ENCODE results near the gene SLC9A3.

SLC9A3 gene

DNA sequence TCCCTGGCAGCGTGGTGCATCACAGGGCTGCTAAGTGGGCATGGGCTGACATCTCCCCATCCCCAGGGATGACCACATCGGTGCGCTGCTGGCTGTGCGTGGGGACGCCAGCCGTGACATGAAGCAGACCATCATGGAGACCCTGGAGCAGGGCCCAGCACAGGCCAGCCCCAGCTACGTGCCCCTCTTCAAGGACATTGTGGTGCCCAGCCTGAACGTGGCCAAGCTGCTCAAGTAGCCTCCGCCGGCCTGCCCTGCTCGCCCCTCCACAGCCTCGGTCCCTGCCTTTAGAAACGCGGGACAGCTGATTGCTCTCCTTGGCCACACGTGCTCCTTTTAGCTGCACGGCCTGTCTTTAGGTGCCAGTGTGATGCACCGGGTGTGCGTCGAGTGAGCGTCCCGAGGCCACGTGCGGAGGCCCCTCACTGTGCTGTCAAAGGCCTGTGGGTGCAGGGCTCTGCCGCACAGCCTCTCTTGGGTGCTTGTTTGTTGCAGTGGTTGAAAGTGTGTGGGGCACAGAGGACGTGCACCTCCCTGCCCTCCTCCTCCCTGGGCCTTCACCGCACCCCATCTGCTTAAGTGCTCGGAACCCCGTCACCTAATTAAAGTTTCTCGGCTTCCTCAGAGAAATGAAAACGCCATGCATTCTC, 57.5 kb downstream of the SLC9A3 start:
- Histone ChIP-seq H3K9me3 (ENCODE audit: control insufficient read depth, insufficient read depth, low read length) (no peaks in the 10 kb centered on the region), H3K27me3 (ENCODE audit: control insufficient read depth, low read length) (no peaks in the 10 kb centered on the region), H3K4me2 (ENCODE audit: low read length) (no peak overlapping the region), H3K4me1 (ENCODE audit: control insufficient read depth, low read length) (peaks cover 26% of the 10 kb centered on the region), H3K4me3 (ENCODE audit: low read length) (no peak overlapping the region), H3K36me3 (ENCODE audit: control insufficient read depth, low read length) (peaks cover 72% of the 10 kb centered on the region), H3F3A (ENCODE audit: control insufficient read depth, insufficient read depth) (peaks cover 14% of the 10 kb centered on the region), H3K27ac (ENCODE audit: low read depth, low read length) (no peak overlapping the region), H3K79me2 (ENCODE audit: control insufficient read depth, low read length) (peaks cover 27% of the 10 kb centered on the region), H3K9me2 (replicated peaks; ENCODE audit: control insufficient read depth, low read length) (no peaks in the 10 kb centered on the region), H4K20me1 (ENCODE audit: control insufficient read depth, insufficient read depth, low read depth, low read length) (peaks cover 12% of the 10 kb centered on the region)
- TF ChIP-seq CTCF (IDR thresholded peaks at IDR 0.05; ENCODE audit: low read depth, low read length, poor library complexity, severe bottlenecking) (no peak), EZH2phosphoT487 (IDR thresholded peaks at IDR 0.05; ENCODE audit: borderline replicate concordance, low read length) (no peak)

DNA sequence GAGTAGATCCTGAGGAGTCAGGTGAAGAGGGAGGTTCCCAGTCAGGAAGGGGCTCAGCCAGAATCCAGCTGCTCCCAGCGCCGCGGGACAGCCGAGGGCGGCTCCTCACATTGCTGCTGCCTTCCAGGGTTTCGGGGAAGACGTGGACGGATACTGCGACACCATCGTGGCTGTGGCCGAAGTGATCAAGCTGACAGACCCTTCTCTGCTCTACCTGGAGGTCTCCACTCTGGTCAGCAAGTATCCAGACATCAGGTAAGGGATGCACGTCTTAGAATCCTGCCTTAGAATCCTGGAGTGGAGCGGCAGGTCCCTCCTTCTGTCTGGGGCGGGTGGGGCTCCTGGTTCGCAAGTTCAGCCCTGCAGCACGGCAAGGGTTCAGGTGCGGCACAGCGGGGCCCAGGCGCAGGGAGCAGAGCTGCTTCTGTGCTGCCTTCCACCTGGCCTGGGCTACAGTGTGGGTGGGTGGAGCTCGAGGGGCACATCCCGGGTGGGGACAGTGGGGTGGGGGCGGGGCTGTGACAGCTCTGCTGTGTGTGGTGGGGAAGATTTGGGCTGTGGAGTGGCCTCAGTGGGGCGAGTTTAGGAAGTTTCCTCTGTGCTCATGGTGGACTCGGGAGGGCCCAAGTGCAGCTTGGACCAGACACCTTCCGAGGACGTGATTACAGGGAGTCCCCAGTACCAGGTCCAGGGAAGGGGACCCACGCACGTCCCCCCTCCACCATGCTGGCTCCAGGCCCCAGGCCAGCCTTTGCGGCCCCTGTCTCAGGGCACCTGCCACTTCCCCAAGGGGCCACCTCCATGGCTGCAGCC, 58.5 kb downstream of the SLC9A3 start:
- no peak overlapping the region for H3K4me3 ChIP-seq (ENCODE audit: low read length)
- H3F3A ChIP-seq (ENCODE audit: control insufficient read depth, insufficient read depth) = peaks cover 14% of the 10 kb centered on the region
- H3K27ac ChIP-seq (ENCODE audit: low read depth, low read length) = no peak overlapping the region
- no peak for TF ChIP-seq CTCF (IDR thresholded peaks at IDR 0.05; ENCODE audit: low read depth, low read length, poor library complexity, severe bottlenecking)
- TF ChIP-seq EZH2phosphoT487 (IDR thresholded peaks at IDR 0.05; ENCODE audit: borderline replicate concordance, low read length) = no peak
- no peaks in the 10 kb centered on the region for H3K9me3 ChIP-seq (ENCODE audit: control insufficient read depth, insufficient read depth, low read length)
- no peaks in the 10 kb centered on the region for H3K27me3 ChIP-seq (ENCODE audit: control insufficient read depth, low read length)
- H4K20me1 ChIP-seq (ENCODE audit: control insufficient read depth, insufficient read depth, low read depth, low read length) = peaks cover 7% of the 10 kb centered on the region; the same call in 1 of the 2 replicates
- H3K9me2 ChIP-seq (replicated peaks; ENCODE audit: control insufficient read depth, low read length) = no peaks in the 10 kb centered on the region
- peaks cover 16% of the 10 kb centered on the region for H3K4me1 ChIP-seq (ENCODE audit: control insufficient read depth, low read length)
- peaks cover 67% of the 10 kb centered on the region for H3K36me3 ChIP-seq (ENCODE audit: control insufficient read depth, low read length)
- H3K79me2 ChIP-seq (ENCODE audit: control insufficient read depth, low read length) = peaks cover 17% of the 10 kb centered on the region
- H3K4me2 ChIP-seq (ENCODE audit: low read length) = no peak overlapping the region

DNA sequence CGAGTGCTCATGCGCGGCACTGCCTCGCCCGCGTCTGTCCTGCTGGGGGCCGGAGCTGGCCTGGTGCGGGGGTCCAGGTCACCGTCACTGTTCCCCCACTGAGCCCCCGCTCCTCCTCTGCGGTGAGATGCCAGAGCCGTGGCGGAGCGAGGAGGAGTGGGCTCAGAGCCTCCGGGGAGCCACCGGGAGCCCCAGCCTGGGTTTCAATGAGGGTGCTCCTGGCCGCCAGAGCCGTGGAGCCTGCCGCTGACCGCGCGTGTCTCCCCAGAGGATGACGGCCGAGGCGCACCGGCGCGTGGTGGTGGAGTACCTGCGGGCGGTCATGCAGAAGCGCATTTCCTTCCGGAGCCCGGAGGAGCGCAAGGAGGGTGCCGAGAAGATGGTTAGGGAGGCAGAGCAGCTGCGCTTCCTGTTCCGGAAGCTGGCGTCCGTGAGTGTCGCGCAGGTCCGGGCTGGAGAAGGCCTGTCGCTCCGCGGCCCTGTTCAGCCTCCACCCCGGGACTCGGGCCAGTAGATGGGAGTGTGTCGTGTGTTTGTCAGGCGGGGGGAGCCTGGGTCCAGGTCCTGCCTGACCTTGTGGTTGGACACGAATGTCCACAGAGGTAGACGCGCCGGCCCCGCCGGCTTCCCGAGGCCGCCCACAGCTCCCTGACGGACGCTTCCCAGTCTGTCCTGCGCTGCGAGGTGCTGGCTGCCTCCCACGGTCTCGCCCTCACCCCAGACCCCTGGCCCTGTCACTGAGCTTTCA, 59.2 kb downstream of the SLC9A3 start:
- Histone ChIP-seq H3K9me3 (ENCODE audit: control insufficient read depth, insufficient read depth, low read length) (no peaks in the 10 kb centered on the region), H3K79me2 (ENCODE audit: control insufficient read depth, low read length) (peaks cover 9% of the 10 kb centered on the region), H3K27me3 (ENCODE audit: control insufficient read depth, low read length) (no peaks in the 10 kb centered on the region), H4K20me1 (ENCODE audit: control insufficient read depth, insufficient read depth, low read depth, low read length) (peaks cover 2% of the 10 kb centered on the region; the same call in 1 of the 2 replicates), H3K36me3 (ENCODE audit: control insufficient read depth, low read length) (peaks cover 67% of the 10 kb centered on the region), H3K4me1 (ENCODE audit: control insufficient read depth, low read length) (peaks cover 9% of the 10 kb centered on the region), H3K27ac (ENCODE audit: low read depth, low read length) (no peak overlapping the region), H3K9me2 (replicated peaks; ENCODE audit: control insufficient read depth, low read length) (no peaks in the 10 kb centered on the region), H3F3A (ENCODE audit: control insufficient read depth, insufficient read depth) (peaks cover 9% of the 10 kb centered on the region), H3K4me3 (ENCODE audit: low read length) (no peak overlapping the region), H3K4me2 (ENCODE audit: low read length) (no peak overlapping the region)
- no peak for TF ChIP-seq EZH2phosphoT487 (IDR thresholded peaks at IDR 0.05; ENCODE audit: borderline replicate concordance, low read length)
- no peak for TF ChIP-seq CTCF (IDR thresholded peaks at IDR 0.05; ENCODE audit: low read depth, low read length, poor library complexity, severe bottlenecking)
